A673 (cell line): ENCODE measurements around the gene YIPF1. TPM values are rescaled to one million over a fixed set of nuclear protein-coding genes. Genes with fewer than 3 reads are reported as not detected.

ENCODE experiments used
- BruUV-seq: library from RNA; stranded (reverse); fragments of 400-500 nt; replicated peaks from 2 replicates; lab custom pipeline; 2021; lab: Mats Ljungman, UMichigan
- CTCF ChIA-PET: fragments of 300-600 bp; sonication (Branson Sonifier 250); formaldehyde crosslinking; loops from one replicate; lab custom pipeline; 2022; ENCODE audit warnings: antibody characterized with exemption; lab: Charles Lee
- POLR2A ChIA-PET: fragments of 300-600 bp; sonication (Branson Sonifier 250); formaldehyde crosslinking; loops from one replicate; lab custom pipeline; 2022; ENCODE audit warnings: antibody characterized with exemption; ENCODE audit not compliant: low non-redundant PET; lab: Charles Lee
- DNase-seq: peaks from one replicate; pipeline ENCODE4 v3.0.0-alpha.2; 2015; ENCODE audit warnings: low spot score
- H3K27ac ChIP-seq: fragments of 200-600 bp; sonication (generic); 2 replicates; pipeline ENCODE4 v1.5.1; 2016; ENCODE audit warnings: mixed run types, low read depth, mild to moderate bottlenecking, mixed read lengths, antibody characterized with exemption, low read length; ENCODE audit not compliant: poor library complexity, severe bottlenecking
- H3K27me3 ChIP-seq: fragments of 200-600 bp; sonication (generic); replicated peaks from 2 replicates; pipeline ENCODE4 v1.6.1; 2017; ENCODE audit warnings: mixed run types, low read depth, mild to moderate bottlenecking, mixed read lengths, antibody characterized with exemption, low read length; ENCODE audit not compliant: insufficient read depth, poor library complexity
- H3K36me3 ChIP-seq: fragments of 200-600 bp; sonication (generic); 2 replicates; pipeline ENCODE4 v1.6.1; 2016; ENCODE audit warnings: mixed run types, mild to moderate bottlenecking, mixed read lengths, antibody characterized with exemption, low read length; ENCODE audit not compliant: insufficient read depth, poor library complexity, severe bottlenecking
- H3K4me1 ChIP-seq: fragments of 200-600 bp; sonication (generic); 2 replicates; pipeline ENCODE4 v1.6.1; 2017; ENCODE audit warnings: mixed run types, mild to moderate bottlenecking, mixed read lengths, antibody characterized with exemption, low read length; ENCODE audit not compliant: insufficient read depth, poor library complexity, severe bottlenecking
- H3K4me3 ChIP-seq: fragments of 200-600 bp; sonication (generic); 2 replicates; pipeline ENCODE4 v1.5.1; 2016; ENCODE audit warnings: low read depth, mixed run types, mild to moderate bottlenecking, mixed read lengths, low read length; ENCODE audit not compliant: poor library complexity, severe bottlenecking
- H3K9me3 ChIP-seq: fragments of 200-600 bp; sonication (generic); 2 replicates; pipeline ENCODE4 v1.6.1; 2016; ENCODE audit warnings: mixed run types, low read depth, mild to moderate bottlenecking, mixed read lengths, antibody characterized with exemption, low read length; ENCODE audit not compliant: poor library complexity, severe bottlenecking
- CTCF ChIP-seq: fragments of 300-800, 200-600 bp; sonication (generic); conservative IDR thresholded peaks from 2 replicates; pipeline ENCODE4 v1.5.1; 2017; ENCODE audit warnings: low read depth, mild to moderate bottlenecking, antibody characterized with exemption, low read length, moderate library complexity, mixed read lengths
- EZH2 ChIP-seq: fragments of 200-600 bp; sonication (generic); IDR thresholded peaks from 2 replicates; pipeline ENCODE4 v1.6.1; 2017; ENCODE audit warnings: borderline replicate concordance, low read depth, mild to moderate bottlenecking, mixed read lengths, antibody characterized with exemption, low read length; ENCODE audit not compliant: poor library complexity, severe bottlenecking
- intact Hi-C: fragments of 100-400 bp; cut with micrococcal nuclease; formaldehyde crosslinking; loops from one replicate; pipeline ENCODE4 v1.10.0; 2022; ENCODE audit not compliant: unreplicated experiment
- total RNA-seq: library from RNA; stranded (reverse); gene quantifications from 2 replicates; pipeline ENCODE4 v1.2.3, GENCODE V29; 2021

YIPF1 gene
- total RNA-seq, 1 experiment from 2014 or later = 8.5 TPM

- no TSS peak for BruUV-seq
- Histone ChIP-seq H3K27ac (no peak overlapping the region), H3K27me3 (no peaks in the 10 kb centered on the region), H3K4me1 (no peaks in the 10 kb centered on the region), H3K36me3 (peaks cover 16% of the 10 kb centered on the region), H3K9me3 (no peaks in the 10 kb centered on the region), H3K4me3 (no peak overlapping the region)
- DNase-seq = no peak
- intact Hi-C loops = no loop called here
- POLR2A ChIA-PET = no interaction called here
- CTCF ChIA-PET = no interaction called here
- no peak for TF ChIP-seq EZH2
- peak; percentile 17; the same call in 1 of the 2 replicates for TF ChIP-seq CTCF
These were observed 63.2 kb downstream of the YIPF1 start for GRCh38 chr1:53826367-53826766.

DNA sequence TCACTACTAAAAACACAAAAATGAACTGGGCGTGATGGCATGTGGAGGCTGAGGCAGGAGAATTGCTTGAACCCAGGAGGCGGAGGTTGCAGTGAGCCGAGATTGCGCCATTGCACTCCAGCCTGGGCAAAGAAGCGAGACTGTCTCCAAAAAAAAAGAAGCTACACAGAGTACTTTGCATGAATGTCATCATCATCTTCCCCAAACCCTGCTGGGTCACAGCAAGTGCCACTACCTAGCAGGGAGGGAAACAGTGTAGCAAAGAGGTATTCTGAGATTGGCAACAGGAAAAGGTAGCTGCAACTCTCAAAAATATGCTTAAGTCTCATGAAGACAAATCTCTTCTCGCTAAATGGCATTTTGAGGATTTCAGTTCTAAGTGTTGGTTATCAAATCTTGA, 64.3 kb downstream of the YIPF1 start:
- TF ChIP-seq CTCF = no peak
- no peak for TF ChIP-seq EZH2
- Histone ChIP-seq H3K4me1 (no peaks in the 10 kb centered on the region), H3K36me3 (peaks cover 16% of the 10 kb centered on the region), H3K27me3 (no peaks in the 10 kb centered on the region), H3K4me3 (no peak overlapping the region), H3K9me3 (no peaks in the 10 kb centered on the region), H3K27ac (no peak overlapping the region)
- ChIA-PET CTCF (no interaction called here), POLR2A (no interaction called here)
- intact Hi-C loops = no loop called here
- DNase-seq = no peak
- BruUV-seq = no TSS peak

GRCh38 chr1:53822931-53823330, 66.7 kb downstream of the YIPF1 start:
- intact Hi-C loops = no loop called here
- no TSS peak for BruUV-seq

More at GRCh38 chr1:53822931-53823330, 66.7 kb downstream of the YIPF1 start:
- Histone ChIP-seq H3K27ac (no peak overlapping the region), H3K4me1 (no peaks in the 10 kb centered on the region), H3K36me3 (peaks cover 22% of the 10 kb centered on the region), H3K27me3 (no peaks in the 10 kb centered on the region), H3K4me3 (no peak overlapping the region), H3K9me3 (no peaks in the 10 kb centered on the region)
- CTCF ChIA-PET = interaction anchor here (0.6 kb wide), 1 partner anchor 50 kb away, joined by 3 read pairs; no protein-coding TSS in a partner anchor
- DNase-seq = no peak
- no peak for TF ChIP-seq CTCF
- POLR2A ChIA-PET = no interaction called here
